ENCODE results near the gene TFPI. TPM values are rescaled to one million over a fixed set of nuclear protein-coding genes. Genes with fewer than 3 reads are reported as not detected.
A peak's percentile ranks its signal among the peaks of the same experiment; 100 is the strongest.

Gene TFPI
- total RNA-seq = 10 to 100 TPM; 12.6 to 51.0 (median 19.3) TPM
- polyA plus RNA-seq = 10 to 100 TPM; 27.1 to 32.0 TPM
- long read RNA-seq, donor 1, transcript TFPI-201 (8 exons, 3,885 nt) = major isoform, 11 of 21 reads
- long read RNA-seq, donor 1, partial matches to known transcripts = 1 of 21 reads
- long read RNA-seq, donor 1, other reads (novel, unspliced or antisense) = 9 of 21 reads
- long read RNA-seq, donor 2, transcript TFPI-201 (8 exons, 3,885 nt) = major isoform, 5 of 17 reads
- long read RNA-seq, donor 2, partial matches to known transcripts = 2 of 17 reads
- long read RNA-seq, donor 2, other reads (novel, unspliced or antisense) = 9 of 17 reads
- long read RNA-seq, donor 3, transcript TFPI-201 (8 exons, 3,885 nt) = major isoform, 26 of 54 reads
- long read RNA-seq, donor 3, partial matches to known transcripts = 3 of 54 reads
- long read RNA-seq, donor 3, other reads (novel, unspliced or antisense) = 25 of 54 reads

DNA sequence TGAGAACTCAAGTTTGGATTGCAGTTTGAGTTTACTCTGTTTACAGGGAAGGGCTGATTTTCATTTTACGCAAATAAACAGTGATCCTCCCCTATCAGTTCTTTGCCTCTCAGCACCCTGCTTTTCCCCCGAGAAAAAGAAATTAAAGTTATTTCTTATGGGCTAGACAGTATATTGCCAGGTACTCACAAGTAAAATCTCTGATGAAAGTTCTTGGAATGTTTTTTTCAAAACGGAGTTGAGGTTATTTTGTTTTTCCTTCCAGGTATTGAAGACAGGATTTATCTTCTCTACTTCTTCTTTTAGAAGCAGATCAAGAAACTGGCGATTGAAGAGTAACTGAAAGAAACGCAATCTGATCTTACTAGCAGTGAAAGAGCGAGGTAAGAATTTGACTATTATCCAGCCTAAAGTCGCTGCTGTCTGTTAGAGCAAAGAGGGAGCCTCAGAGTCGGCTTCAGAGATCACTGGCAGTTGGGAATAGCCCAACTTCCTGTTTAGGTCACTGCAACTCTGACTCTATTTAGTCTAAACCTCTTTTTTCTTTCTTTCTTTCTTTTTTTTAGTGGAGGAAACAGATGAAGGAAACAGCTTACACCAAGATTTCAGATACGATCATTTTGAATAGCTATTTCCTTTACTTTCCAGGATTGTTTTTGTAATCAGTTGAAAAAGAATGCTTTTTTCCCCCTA, at the start of gene TFPI:
Gene TFPI (minus strand): TSS at position 425 of the 693 bp plus-strand sequence. CDS start 50,667 bp downstream, outside the sequence.
- DNase-seq = peak in 1 of 2 donors; percentile 41
- H3K9me3 ChIP-seq = no peaks in the 10 kb centered on the region
- no peak for TF ChIP-seq CTCF (IDR thresholded peaks at IDR 0.05)
- intact Hi-C loops (cut with DNase I) = no loop called here
- 18 to 24% methylated on average over 9 of the region's 9 CpGs for WGBS, 2 donors
- H3K4me3 ChIP-seq = peak within 1 kb of the TSS in 9 of 10 donors; percentile 33 to 61 (median 56)
- H3K36me3 ChIP-seq = no peaks in the 10 kb centered on the region
- peaks cover 0 to 23% (median 6%) of the 10 kb centered on the region in 9 donors for H3K4me1 ChIP-seq
- ATAC-seq = peak in 7 of 8 donors; percentile 33 to 92 (median 91)
- H3K27me3 ChIP-seq = no peaks in the 10 kb centered on the region
- peak within 1 kb of the TSS in 9 of 10 donors; percentile 44 to 86 (median 76) for H3K27ac ChIP-seq

DNA sequence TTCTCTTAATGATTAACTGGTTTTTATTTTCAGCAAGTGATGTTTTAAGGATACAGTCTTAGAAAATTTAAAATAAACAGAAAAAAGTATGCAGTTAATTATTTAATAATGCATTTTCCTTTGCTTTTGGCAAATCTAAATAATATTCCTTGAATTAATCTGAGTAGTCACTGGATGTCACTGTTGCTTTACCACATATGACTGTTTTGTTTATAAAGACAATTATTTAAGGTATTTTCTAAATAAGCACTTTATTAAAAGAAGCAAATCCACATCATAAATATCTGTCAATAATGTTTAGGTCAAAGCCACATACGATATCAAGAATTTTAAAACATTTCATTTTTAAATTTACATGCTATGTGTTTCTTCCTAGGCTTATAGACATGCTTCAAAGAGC, 40.6 kb upstream of the TFPI start:
- DNase-seq (no peak), ATAC-seq (no peak)
- 79 to 90% methylated on average over 1 of the region's 1 CpG for WGBS, 2 donors
- Histone ChIP-seq H3K27ac (no peak overlapping the region), H3K36me3 (no peaks in the 10 kb centered on the region), H3K4me1 (no peaks in the 10 kb centered on the region), H3K27me3 (no peaks in the 10 kb centered on the region), H3K4me3 (no peak overlapping the region), H3K9me3 (no peaks in the 10 kb centered on the region)
- intact Hi-C loops (cut with DNase I) = loop anchor here in 1 of 10 donors (10.0 kb wide), 1 partner anchor 910 kb away; no protein-coding TSS in a partner anchor
- TF ChIP-seq CTCF (IDR thresholded peaks at IDR 0.05) = peak in 3 of 9 donors; percentile 5 to 39 (median 18)

DNA sequence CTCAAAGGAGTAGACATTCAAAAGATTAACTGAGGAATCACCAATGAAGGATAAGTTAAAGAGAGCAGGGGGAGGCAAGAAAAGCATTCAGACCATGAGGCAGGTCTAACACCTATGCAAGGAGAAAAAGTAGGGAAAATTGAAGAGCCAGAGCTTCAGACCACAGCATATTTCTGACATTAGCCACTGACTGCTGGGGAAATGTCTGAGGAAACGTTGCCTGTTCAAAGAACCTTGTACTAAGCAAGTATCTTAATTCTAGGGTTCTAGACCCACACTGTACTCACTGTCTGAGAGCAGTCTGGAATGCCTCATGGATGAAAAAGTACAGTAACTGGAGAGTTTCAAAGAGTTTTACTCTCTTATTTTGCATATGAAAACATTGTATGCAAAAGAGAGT, 39.5 kb upstream of the TFPI start:
- DNase-seq (no peak), ATAC-seq (no peak)
- no peak for TF ChIP-seq CTCF (IDR thresholded peaks at IDR 0.05)
- intact Hi-C loops (cut with DNase I) = loop anchor here in 1 of 10 donors (10.0 kb wide), 1 partner anchor 911 kb away; no protein-coding TSS in a partner anchor
- no peak overlapping the region for H3K27ac ChIP-seq
- H3K4me3 ChIP-seq = no peak overlapping the region
- H3K9me3 ChIP-seq = no peaks in the 10 kb centered on the region
- no peaks in the 10 kb centered on the region for H3K4me1 ChIP-seq
- no peaks in the 10 kb centered on the region for H3K36me3 ChIP-seq
- 52 to 57% methylated on average over 1 of the region's 1 CpG for WGBS, 2 donors
- no peaks in the 10 kb centered on the region for H3K27me3 ChIP-seq

- Histone ChIP-seq H3K4me3 (no peak overlapping the region), H3K36me3 (no peaks in the 10 kb centered on the region), H3K4me1 (no peaks in the 10 kb centered on the region), H3K9me3 (no peaks in the 10 kb centered on the region), H3K27ac (no peak overlapping the region), H3K27me3 (no peaks in the 10 kb centered on the region)
- no peak for ATAC-seq
- intact Hi-C loops (cut with DNase I) = loop anchor here in 1 of 10 donors (10.0 kb wide), 1 partner anchor 912 kb away; no protein-coding TSS in a partner anchor
- no peak for TF ChIP-seq CTCF (IDR thresholded peaks at IDR 0.05)
- DNase-seq = no peak
These were observed 38.9 kb upstream of the TFPI start for GRCh38 chr2:187593098-187593497.
